HepG2 (cell line): ENCODE measurements around the gene CNOT10. TPM values are rescaled to one million over a fixed set of nuclear protein-coding genes. Genes with fewer than 3 reads are reported as not detected.

Source experiments
- CCDC6 ChIP-seq: sonication (generic); formaldehyde crosslinking; IDR thresholded peaks from 2 replicates; pipeline ENCODE4 v1.8.1; 2022; ENCODE audit warnings: mild to moderate bottlenecking, missing genetic modification reagents, moderate library complexity
- DMAP1 ChIP-seq: IDR thresholded peaks from 2 replicates; pipeline ENCODE4 v1.6.1; 2016
- DR1 ChIP-seq: sonication (generic); formaldehyde crosslinking; IDR thresholded peaks from 2 replicates; pipeline ENCODE4 v1.8.0; 2021; ENCODE audit warnings: mild to moderate bottlenecking, missing genetic modification reagents, inconsistent platforms
- FLYWCH1 ChIP-seq: sonication (generic); formaldehyde crosslinking; IDR thresholded peaks from 2 replicates; pipeline ENCODE4 v1.8.1; 2023; ENCODE audit warnings: mild to moderate bottlenecking, missing genetic modification reagents
- GFI1 ChIP-seq: sonication (generic); formaldehyde crosslinking; IDR thresholded peaks from 2 replicates; pipeline ENCODE4 v1.5.0; 2020; ENCODE audit warnings: missing genetic modification reagents, mild to moderate bottlenecking, borderline replicate concordance
- HNRNPUL1 ChIP-seq: fragments of 200-400 bp; formaldehyde crosslinking; IDR thresholded peaks from 2 replicates; pipeline ENCODE4 v1.6.1; 2017; ENCODE audit warnings: low read depth, mild to moderate bottlenecking, low read length, moderate library complexity
- IRF2 ChIP-seq: IDR thresholded peaks from 2 replicates; pipeline ENCODE4 v1.6.1; 2018; ENCODE audit warnings: missing genetic modification reagents, missing compliant biosample characterization
- KMT2B ChIP-seq: IDR thresholded peaks from 2 replicates; pipeline ENCODE4 v1.6.1; 2016; ENCODE audit warnings: missing genetic modification reagents, missing compliant biosample characterization
- NFATC3 ChIP-seq: sonication (generic); formaldehyde crosslinking; IDR thresholded peaks from 2 replicates; pipeline ENCODE4 v1.5.1; 2020; ENCODE audit warnings: mild to moderate bottlenecking, missing genetic modification reagents
- PAWR ChIP-seq: sonication (generic); formaldehyde crosslinking; IDR thresholded peaks from 2 replicates; pipeline ENCODE4 v1.4.0; 2020; ENCODE audit warnings: missing genetic modification reagents, mild to moderate bottlenecking, borderline replicate concordance
- PCBP1 ChIP-seq: fragments of 200-400 bp; formaldehyde crosslinking; IDR thresholded peaks from 2 replicates; pipeline ENCODE4 v1.6.1; 2017; ENCODE audit warnings: mild to moderate bottlenecking, low read depth, low read length, borderline replicate concordance
- RCOR2 ChIP-seq: IDR thresholded peaks from 2 replicates; pipeline ENCODE4 v1.6.1; 2016; ENCODE audit warnings: missing biosample characterization, missing genetic modification reagents
- SETDB1 ChIP-seq: sonication (generic); formaldehyde crosslinking; IDR thresholded peaks from 2 replicates; pipeline ENCODE4 v1.5.1; 2020; ENCODE audit warnings: missing genetic modification reagents, mild to moderate bottlenecking, borderline replicate concordance
- SRSF1 ChIP-seq: fragments of 200-400 bp; formaldehyde crosslinking; optimal IDR thresholded peaks from 2 replicates; pipeline ENCODE3; 2017; ENCODE audit warnings: mild to moderate bottlenecking, low read depth, low read length, moderate library complexity
- SSRP1 ChIP-seq: IDR thresholded peaks from 2 replicates; pipeline ENCODE4 v1.6.1; 2016; ENCODE audit warnings: control low read depth
- TAF15 ChIP-seq: fragments of 200-400 bp; formaldehyde crosslinking; IDR thresholded peaks from one replicate; pipeline ENCODE4 v1.6.1; 2018; ENCODE audit warnings: mild to moderate bottlenecking, low read depth, low read length; ENCODE audit not compliant: poor library complexity, severe bottlenecking
- THAP9 ChIP-seq: sonication (generic); formaldehyde crosslinking; IDR thresholded peaks from 2 replicates; pipeline ENCODE4; 2020; ENCODE audit warnings: missing genetic modification reagents, mild to moderate bottlenecking, borderline replicate concordance
- TOPORS ChIP-seq: sonication (generic); formaldehyde crosslinking; IDR thresholded peaks from 2 replicates; pipeline ENCODE4 v1.8.0; 2023; ENCODE audit warnings: mild to moderate bottlenecking, missing genetic modification reagents
- ZBTB37 ChIP-seq: sonication (generic); formaldehyde crosslinking; IDR thresholded peaks from 2 replicates; pipeline ENCODE4 v1.4.0; 2020; ENCODE audit warnings: mild to moderate bottlenecking, missing genetic modification reagents
- ZFP37 ChIP-seq: sonication (generic); formaldehyde crosslinking; IDR thresholded peaks from 2 replicates; pipeline ENCODE4 v1.4.0; 2020; ENCODE audit warnings: missing genetic modification reagents, borderline replicate concordance
- ZNF224 ChIP-seq: sonication (generic); formaldehyde crosslinking; IDR thresholded peaks from 2 replicates; pipeline ENCODE4 v1.5.0; 2020; ENCODE audit warnings: mild to moderate bottlenecking, missing genetic modification reagents
- ZNF546 ChIP-seq: sonication (generic); formaldehyde crosslinking; conservative IDR thresholded peaks from 2 replicates; pipeline ENCODE4 v1.8.1; 2023; ENCODE audit warnings: mild to moderate bottlenecking, missing genetic modification reagents
- ZNF567 ChIP-seq: sonication (generic); formaldehyde crosslinking; IDR thresholded peaks from 2 replicates; pipeline ENCODE4 v1.8.1; 2023; ENCODE audit warnings: mild to moderate bottlenecking, missing genetic modification reagents, borderline replicate concordance
- ZNF614 ChIP-seq: IDR thresholded peaks from 2 replicates; pipeline ENCODE4 v1.6.1; 2018; ENCODE audit warnings: missing biosample characterization, missing genetic modification reagents, inconsistent platforms, borderline replicate concordance
- ZNF839 ChIP-seq: sonication (generic); formaldehyde crosslinking; IDR thresholded peaks from 2 replicates; pipeline ENCODE4 v1.4.0; 2020; ENCODE audit warnings: missing genetic modification reagents, mild to moderate bottlenecking, borderline replicate concordance
- ZNF878 ChIP-seq: sonication (generic); formaldehyde crosslinking; IDR thresholded peaks from 2 replicates; pipeline ENCODE4 v1.8.1; 2023; ENCODE audit warnings: mild to moderate bottlenecking, missing genetic modification reagents, moderate library complexity
- polyA plus RNA-seq, 8 experiments: library from polyadenylated mRNA; depleted of rRNA in 3 of 8; stranded (reverse) in 7 of 8; unstranded in 1 of 8; fragments of >200 nt; fragmentation: Illumina TruSeq in 4 of 8; extraction: Trizol in 4 of 8; gene quantifications; 2 replicates each; pipeline versions ENCODE4 v1.2.1 to v1.2.3, GENCODE V29; 2011 to 2016; ENCODE audit warnings: low read depth in 4 of 8, missing spikeins in 1 of 8, mixed read lengths in 1 of 8; ENCODE audit not compliant: insufficient read depth in 1 of 8
- total RNA-seq, 5 experiments: library from RNA; depleted of rRNA; stranded (reverse); fragments of >200 nt; fragmentation: Illumina TruSeq; extraction: Trizol; gene quantifications; 2 replicates each; pipeline ENCODE4 v1.2.3, GENCODE V29; 2016; ENCODE audit warnings: low read depth in 1 of 5

CNOT10 gene
- total and polyA plus RNA-seq, 2 of the 13 experiments (the other 11 are each of a cell fraction or from before 2014, with no cell fraction given), result 21.2 to 34.1 TPM

- TF ChIP-seq ZBTB37 (peak; percentile 24; the same call in 1 of the 2 replicates), ZNF546 (CRISPR knock-in tag) (no peak), KMT2B (CRISPR knock-in tag) (peak; percentile 78), GFI1 (no peak), TOPORS (CRISPR knock-in tag) (no peak), SSRP1 (no peak), ZNF567 (no peak; the same call in 1 of the 2 replicates), ZNF839 (peak; percentile 83; the same call in 1 of the 2 replicates), ZNF614 (CRISPR knock-in tag) (peak; percentile 74; the same call in 1 of the 2 replicates), PCBP1 (no peak), ZNF224 (no peak), CCDC6 (CRISPR knock-in tag) (peak; percentile 66; the same call in 1 of the 2 replicates), SETDB1 (CRISPR knock-in tag) (no peak), IRF2 (peak; percentile 30; the same call in 1 of the 2 replicates), ZFP37 (no peak), HNRNPUL1 (no peak), FLYWCH1 (CRISPR knock-in tag) (no peak), NFATC3 (no peak), SRSF1 (peak; percentile 67), PAWR (CRISPR knock-in tag) (no peak), DMAP1 (CRISPR knock-in tag) (peak; percentile 42), RCOR2 (CRISPR knock-in tag) (no peak; the same call in 1 of the 2 replicates), TAF15 (no peak), DR1 (no peak), ZNF878 (CRISPR knock-in tag) (no peak), THAP9 (CRISPR knock-in tag) (0 out of 2 replicates have a peak, but pooled peaks have one; percentile 32)
Measured at GRCh38 chr3:32781211-32781968, 96.4 kb downstream of the CNOT10 start (continued).
